ENCODE measurements around the gene RSKR. TPM values are rescaled to one million over a fixed set of nuclear protein-coding genes. Genes with fewer than 3 reads are reported as not detected.

RSKR gene
- total and polyA plus RNA-seq, 9 of the 15 experiments (the other 6 are each of a cell fraction or from before 2014, with no cell fraction given): 1.4 to 42.3 (median 16.2) TPM

DNA sequence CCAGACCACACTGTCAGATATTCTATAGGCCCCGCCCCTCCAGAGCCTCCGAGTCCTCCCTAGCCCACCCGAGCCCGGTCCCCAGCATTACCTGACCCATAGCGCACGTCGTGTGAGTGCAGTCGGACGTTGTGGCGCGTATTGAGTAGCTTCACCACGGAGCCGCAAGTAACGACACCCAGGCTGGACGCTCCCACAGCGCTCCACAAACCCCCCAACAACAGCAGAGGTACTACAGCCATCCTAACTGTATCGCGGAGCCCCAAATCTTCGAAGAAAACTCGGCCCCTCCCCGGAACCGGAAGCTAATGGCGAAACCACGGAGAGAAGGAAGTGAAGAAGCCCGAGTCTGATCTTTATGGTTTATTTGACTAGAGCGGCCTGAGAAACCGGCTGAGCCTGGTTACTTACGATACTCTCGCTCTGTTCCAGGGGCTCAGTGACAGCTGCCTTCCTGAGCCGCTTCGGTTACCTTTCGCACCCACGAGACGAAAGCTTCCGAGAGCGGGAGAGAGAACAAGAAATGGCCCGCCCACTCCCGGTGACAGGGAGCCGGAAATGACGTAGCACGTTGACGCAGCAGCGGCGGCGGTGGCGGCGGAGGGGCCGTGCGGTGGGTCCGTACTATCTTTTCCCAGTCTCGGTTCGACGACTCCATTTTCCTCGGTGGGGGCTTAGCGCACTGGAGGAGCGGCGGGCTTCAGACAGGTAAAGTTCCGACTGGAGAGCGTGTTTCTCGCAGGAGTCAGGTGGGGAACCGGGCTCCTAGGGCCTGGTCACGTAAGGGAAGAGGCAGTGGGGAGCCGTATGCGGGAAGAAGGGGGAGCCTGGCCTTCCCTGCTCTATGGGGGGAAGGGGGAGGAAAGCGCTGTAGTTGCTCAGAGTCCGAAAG, 47.9 kb upstream of the RSKR start, which contains the start of the genes SDF2 and SUPT6H (continued):
- TF ChIP-seq TAF1 (IDR thresholded peaks at IDR 0.05; ENCODE audit: control insufficient read depth, extremely low read depth, insufficient read depth, low read length, severe bottlenecking) (peak; percentile 91), ARID4B (CRISPR knock-in tag; IDR thresholded peaks at IDR 0.05) (peak; percentile 25; the same call in 1 of the 2 replicates), ZNF224 (CRISPR knock-in tag; IDR thresholded peaks at IDR 0.05) (no peak), THAP7 (CRISPR knock-in tag; IDR thresholded peaks at IDR 0.05) (peak; percentile 57; the same call in 1 of the 2 replicates), TOE1 (IDR thresholded peaks at IDR 0.05; ENCODE audit: borderline replicate concordance) (peak; percentile 82), TOE1 (CRISPR knock-in tag; IDR thresholded peaks at IDR 0.05; ENCODE audit: borderline replicate concordance, low read depth) (0 out of 2 replicates have a peak, but pooled peaks have one; percentile 32), PREB (CRISPR knock-in tag; IDR thresholded peaks at IDR 0.05) (no peak), KAT8 (IDR thresholded peaks at IDR 0.05; ENCODE audit: low read depth) (peak; percentile 3; the same call in 1 of the 2 replicates), CBX3 (IDR thresholded peaks at IDR 0.05; ENCODE audit: borderline replicate concordance in 1 of 2, low read length in 2 of 2) (peak in 1 of 2 experiments; percentile 28; a peak in 1 of 3 replicates), ZFX (CRISPR knock-in tag; IDR thresholded peaks at IDR 0.05) (peak; percentile 90), PPARD (CRISPR knock-in tag; IDR thresholded peaks at IDR 0.05) (no peak), CREB1 (IDR thresholded peaks at IDR 0.05) (peak; percentile 91), CREB1 (CRISPR knock-in tag; IDR thresholded peaks at IDR 0.05) (peak; percentile 95), SREBF1 (IDR thresholded peaks at IDR 0.05; ENCODE audit: borderline replicate concordance, low read depth, low read length) (0 out of 2 replicates have a peak, but pooled peaks have one; percentile 2), KAT7 (CRISPR knock-in tag; IDR thresholded peaks at IDR 0.05; ENCODE audit: borderline replicate concordance) (no peak; the same call in 1 of the 2 replicates), SAP30 (IDR thresholded peaks at IDR 0.05; ENCODE audit: borderline replicate concordance, insufficient read depth, low read depth, low read length, poor library complexity, severe bottlenecking) (peak; percentile 74)
- TF ChIP-seq, protein P1, sequence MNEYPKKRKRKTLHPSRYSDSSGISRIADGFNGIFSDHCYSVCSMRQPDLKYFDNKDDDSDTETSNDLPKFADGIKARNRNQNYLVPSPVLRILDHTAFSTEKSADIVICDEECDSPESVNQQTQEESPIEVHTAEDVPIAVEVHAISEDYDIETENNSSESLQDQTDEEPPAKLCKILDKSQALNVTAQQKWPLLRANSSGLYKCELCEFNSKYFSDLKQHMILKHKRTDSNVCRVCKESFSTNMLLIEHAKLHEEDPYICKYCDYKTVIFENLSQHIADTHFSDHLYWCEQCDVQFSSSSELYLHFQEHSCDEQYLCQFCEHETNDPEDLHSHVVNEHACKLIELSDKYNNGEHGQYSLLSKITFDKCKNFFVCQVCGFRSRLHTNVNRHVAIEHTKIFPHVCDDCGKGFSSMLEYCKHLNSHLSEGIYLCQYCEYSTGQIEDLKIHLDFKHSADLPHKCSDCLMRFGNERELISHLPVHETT (CRISPR knock-in tag; conservative IDR thresholded peaks at IDR 0.05 in 1 of 2, IDR thresholded peaks at IDR 0.05 in 1 of 2): peak in 1 of 2 experiments; percentile 93; a peak in 2 of 4 replicates

Data from K562 (cell line).